Spleen (tissue), 11 donors: ENCODE measurements around the gene KCNQ1. TPM values are rescaled to one million over a fixed set of nuclear protein-coding genes. Genes with fewer than 3 reads are reported as not detected.

Source experiments
- DNase-seq: peaks from one replicate; pipeline ENCODE4 v3.0.0-alpha.2; 2020
- H3K27ac ChIP-seq, 8 donors: fragments of 200-600 bp; sonication (generic) in 7 of 8; 1 replicate in 4 of 8; 2 replicates in 4 of 8; pipeline versions ENCODE4 v1.5.0 to v1.8.0; 2016 to 2021; ENCODE audit warnings: inconsistent platforms in 4 of 8, mild to moderate bottlenecking in 4 of 8, moderate library complexity in 1 of 8
- H3K27me3 ChIP-seq, 7 donors: fragments of 200-600 bp; sonication (generic) in 6 of 7; replicated peaks in 1 of 7; 1 replicate in 4 of 7; 2 replicates in 3 of 7; pipeline versions ENCODE4 v1.5.0 to v1.8.0; 2016 to 2021; ENCODE audit warnings: inconsistent platforms in 3 of 7, mild to moderate bottlenecking in 1 of 7
- H3K36me3 ChIP-seq, 6 donors: fragments of 200-600 bp; sonication (generic) in 5 of 6; 1 replicate in 4 of 6; 2 replicates in 2 of 6; pipeline versions ENCODE4 v1.5.0 to v1.8.0; 2016 to 2021; ENCODE audit warnings: inconsistent platforms in 2 of 6
- H3K4me1 ChIP-seq, 6 donors: fragments of 200-600 bp; sonication (generic) in 5 of 6; 1 replicate in 3 of 6; 2 replicates in 3 of 6; pipeline versions ENCODE4 v1.5.0 to v1.8.0; 2016 to 2021; ENCODE audit warnings: inconsistent platforms in 3 of 6
- H3K4me3 ChIP-seq, 8 donors: fragments of 200-600 bp; sonication (generic) in 7 of 8; 1 replicate in 4 of 8; 2 replicates in 4 of 8; pipeline versions ENCODE4 v1.5.0 to v1.8.0; 2016 to 2021; ENCODE audit warnings: inconsistent platforms in 4 of 8, mild to moderate bottlenecking in 4 of 8, moderate library complexity in 2 of 8
- H3K9me3 ChIP-seq, 8 donors: fragments of 200-600 bp; sonication (generic) in 7 of 8; 1 replicate in 4 of 8; 2 replicates in 4 of 8; pipeline versions ENCODE4 v1.5.0 to v1.8.0; 2016 to 2021; ENCODE audit warnings: inconsistent platforms in 4 of 8
- CTCF ChIP-seq, 11 experiments: fragments of 200-600 bp in 7 of 11; fragments of 450-650 bp in 4 of 11; sonication (generic) in 4 of 11; IDR thresholded peaks in 8 of 11; conservative IDR thresholded peaks in 3 of 11; 1 replicate in 7 of 11; 2 replicates in 4 of 11; pipeline versions ENCODE4 v1.4.0 to v1.8.0; 2016 to 2021; ENCODE audit warnings: antibody characterized with exemption in 11 of 11, inconsistent platforms in 4 of 11, mild to moderate bottlenecking in 1 of 11
- POLR2A ChIP-seq, 3 donors: fragments of 450-650 bp; IDR thresholded peaks; one replicate each; pipeline ENCODE4 v1.5.1; 2017; ENCODE audit warnings: antibody characterized with exemption in 3 of 3, mild to moderate bottlenecking in 1 of 3
- POLR2AphosphoS5 ChIP-seq, 3 donors: sonication (generic); formaldehyde crosslinking; IDR thresholded peaks; one replicate each; pipeline ENCODE4 v1.5.1; 2017; ENCODE audit warnings: antibody characterized with exemption in 3 of 3
- WGBS, 5 donors: extraction: QIAGEN DNeasy Blood & Tissue Kit in 3 of 5; methylation state at CpG; one replicate each; pipeline versions ENCODE4 v1.1.5 to v1.1.7; 2013 to 2018; 5-methylcytosine and 5-hydroxymethylcytosine counted together
- intact Hi-C: fragments of 100-400 bp; cut with DNase I; formaldehyde crosslinking; loops from one replicate; pipeline ENCODE4 v1.15.0; 2023; ENCODE audit warnings: low total_unique reads
- polyA plus RNA-seq, 3 donors: library from polyadenylated mRNA; stranded (reverse); fragments of 200-250 nt; gene quantifications; one replicate each; pipeline ENCODE4 v1.2.1, GENCODE V29; 2013
- total RNA-seq, 7 donors: library from RNA; depleted of rRNA in 3 of 7; stranded (reverse); fragments of >200 nt in 3 of 7; fragmentation: NEBNext Ultra II Directional in 4 of 7; extraction: Animal tissue kit (Norgen Biotek cat#: 25700) in 4 of 7; gene quantifications; one replicate each; pipeline versions ENCODE4 v1.1.0 to v1.2.1, GENCODE V29; 2016 to 2021
- donor health status: healthy with polysubstance abuse.
- donor health status: DM: no; HTN: no; CAD: no; lungs with moderate emphysema.
- donor health status: DM: no; HTN: no; CAD: no.
- donor health status: Bipolar disorder and iron deficiency.
- donor health status: healthy.
- donor health status: DM: no; HTN: no; CAD: no.
- donor health status: DM: yes; HTN: yes; CAD: no.

KCNQ1 gene
- total and polyA plus RNA-seq, 10 donors = 3.3 to 21.6 (median 13.5) TPM

- H3K4me3 ChIP-seq = no peak overlapping the region
- H3K27ac ChIP-seq = no peak overlapping the region
- TF ChIP-seq POLR2A (IDR thresholded peaks at IDR 0.05) (no peak), POLR2AphosphoS5 (IDR thresholded peaks at IDR 0.05) (no peak), CTCF (IDR thresholded peaks at IDR 0.05 in 8 of 11, conservative IDR thresholded peaks at IDR 0.05 in 3 of 11) (no peak)
- H3K36me3 ChIP-seq = peaks cover 0 to 26% (median 0%) of the 10 kb centered on the region in 6 donors
- peaks cover 0 to 48% (median 35%) of the 10 kb centered on the region in 8 donors for H3K9me3 ChIP-seq
- H3K27me3 ChIP-seq = no peaks in the 10 kb centered on the region
- peaks cover 0 to 30% (median 19%) of the 10 kb centered on the region in 6 donors for H3K4me1 ChIP-seq
- intact Hi-C loops = no loop called here
- WGBS, 5 donors = 76 to 92% (median 89%) methylated on average over 3 to 5 of the region's 5 CpGs
- peak; percentile 41 for DNase-seq
Observed at GRCh38 chr11:2814751-2815150, 369.9 kb downstream of the KCNQ1 start.

DNA sequence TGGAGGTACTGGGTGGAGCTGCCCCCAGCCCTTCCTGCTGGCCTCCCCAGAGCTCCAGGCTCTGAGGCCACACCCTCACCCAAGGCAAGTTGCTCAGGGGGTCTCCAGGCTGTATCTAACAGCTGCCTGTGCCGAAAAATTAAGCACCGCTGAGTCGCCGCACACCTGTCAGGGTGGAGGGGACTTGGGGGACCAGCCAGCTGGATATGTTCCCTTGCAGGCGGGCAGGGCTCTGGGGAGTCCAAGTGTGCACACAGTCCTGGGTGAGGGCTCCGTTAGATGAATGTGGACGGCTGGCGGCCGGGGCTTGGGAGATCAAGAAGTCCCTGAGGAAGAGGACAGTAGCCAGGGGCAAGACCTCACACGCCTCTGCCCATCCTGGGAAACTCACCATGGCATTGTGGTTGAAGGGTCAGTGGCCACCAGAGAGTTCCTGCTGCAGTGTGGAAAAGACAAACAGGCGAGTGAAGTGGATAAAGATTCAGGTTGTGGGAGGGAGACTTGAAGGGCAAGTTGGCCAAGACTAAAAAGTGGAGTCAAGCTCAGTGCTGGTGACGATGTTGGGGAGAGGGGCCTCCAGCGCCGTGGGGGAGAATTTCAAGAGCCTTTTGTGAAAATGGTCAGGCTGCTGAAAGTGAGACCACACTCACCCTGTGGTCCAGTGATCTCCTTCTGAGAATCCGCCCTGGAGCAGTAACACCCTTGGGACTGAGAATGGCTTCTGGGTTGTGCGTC is 371.1 kb downstream of the KCNQ1 start:
- peak; percentile 62 for DNase-seq
- Histone ChIP-seq H3K27me3 (no peaks in the 10 kb centered on the region), H3K4me3 (no peak overlapping the region), H3K36me3 (peaks cover 0 to 26% (median 0%) of the 10 kb centered on the region in 6 donors), H3K9me3 (peaks cover 0 to 58% (median 37%) of the 10 kb centered on the region in 8 donors), H3K27ac (no peak overlapping the region), H3K4me1 (peaks cover 0 to 24% (median 19%) of the 10 kb centered on the region in 6 donors)
- 92 to 96% (median 96%) methylated on average over 14 to 16 of the region's 16 CpGs for WGBS, 5 donors
- intact Hi-C loops = no loop called here
- TF ChIP-seq CTCF (IDR thresholded peaks at IDR 0.05 in 8 of 11, conservative IDR thresholded peaks at IDR 0.05 in 3 of 11) = no peak
- TF ChIP-seq POLR2AphosphoS5 (IDR thresholded peaks at IDR 0.05) = no peak
- no peak for TF ChIP-seq POLR2A (IDR thresholded peaks at IDR 0.05)

DNA sequence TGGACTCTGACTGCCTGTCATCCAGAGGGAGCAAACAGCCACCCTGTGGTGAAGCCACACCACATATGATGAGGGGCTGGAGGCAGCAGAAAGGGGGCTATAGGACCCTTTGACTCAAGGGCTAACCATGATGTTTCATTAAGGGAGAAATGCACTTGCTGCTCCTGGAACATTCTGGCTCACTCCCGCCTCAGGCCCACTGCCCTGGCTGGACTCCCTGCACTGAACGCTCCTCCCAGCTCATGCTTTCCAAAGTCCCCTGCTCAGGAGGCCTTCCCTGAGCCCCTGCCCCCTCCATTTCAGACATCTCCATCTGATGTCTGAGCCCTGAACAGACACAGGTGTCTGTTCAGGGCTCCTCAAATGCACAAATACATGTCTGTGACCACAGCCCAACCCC is 371.7 kb downstream of the KCNQ1 start:
- no peak for TF ChIP-seq POLR2AphosphoS5 (IDR thresholded peaks at IDR 0.05)
- TF ChIP-seq POLR2A (IDR thresholded peaks at IDR 0.05) = no peak
- no peak for TF ChIP-seq CTCF (IDR thresholded peaks at IDR 0.05 in 8 of 11, conservative IDR thresholded peaks at IDR 0.05 in 3 of 11)

DNA sequence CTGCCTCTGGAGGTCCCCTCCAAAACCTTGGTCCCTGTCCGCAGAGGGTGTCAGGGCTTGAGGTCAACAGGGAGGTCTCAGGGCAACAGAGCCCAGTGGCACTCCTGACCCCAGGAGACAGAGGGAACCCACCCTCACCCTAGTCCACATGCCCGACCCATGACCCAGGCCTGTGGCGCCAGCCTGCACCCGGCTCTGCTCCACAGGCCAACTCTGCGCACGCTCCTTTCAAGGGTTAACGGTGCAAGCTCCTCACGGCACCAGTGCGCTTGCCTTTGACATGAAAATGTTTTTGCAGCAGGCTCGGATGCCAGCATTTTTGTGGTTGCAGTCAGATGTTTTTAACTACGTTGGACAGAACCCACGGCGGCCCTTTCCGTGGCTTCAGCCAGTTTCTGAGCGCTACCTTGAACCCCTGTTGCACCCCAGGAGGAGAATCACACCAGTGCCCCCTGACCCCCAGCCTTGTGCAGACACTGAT is 372.2 kb downstream of the KCNQ1 start:
- Histone ChIP-seq H3K27ac (no peak overlapping the region), H3K27me3 (no peaks in the 10 kb centered on the region), H3K36me3 (peaks cover 0 to 26% (median 0%) of the 10 kb centered on the region in 6 donors), H3K9me3 (peaks cover 0 to 67% (median 38%) of the 10 kb centered on the region in 8 donors), H3K4me1 (peaks cover 0 to 13% (median 9%) of the 10 kb centered on the region in 6 donors), H3K4me3 (no peak overlapping the region)
- no peak for TF ChIP-seq POLR2AphosphoS5 (IDR thresholded peaks at IDR 0.05)
- no peak for TF ChIP-seq CTCF (IDR thresholded peaks at IDR 0.05 in 8 of 11, conservative IDR thresholded peaks at IDR 0.05 in 3 of 11)
- no peak for TF ChIP-seq POLR2A (IDR thresholded peaks at IDR 0.05)
- 72 to 85% (median 83%) methylated on average over 14 to 15 of the region's 15 CpGs for WGBS, 5 donors
- intact Hi-C loops = no loop called here
- peak; percentile 44 for DNase-seq

More for the DNA sequence above, 371.7 kb downstream of the KCNQ1 start:
- Histone ChIP-seq H3K36me3 (peaks cover 0 to 26% (median 0%) of the 10 kb centered on the region in 6 donors), H3K4me3 (no peak overlapping the region), H3K4me1 (peaks cover 0 to 18% (median 14%) of the 10 kb centered on the region in 6 donors), H3K9me3 (peaks cover 0 to 64% (median 37%) of the 10 kb centered on the region in 8 donors), H3K27ac (no peak overlapping the region), H3K27me3 (no peaks in the 10 kb centered on the region)
- DNase-seq = peak; percentile 39
- 77 to 94% (median 90%) methylated on average over 2 of the region's 2 CpGs for WGBS, 5 donors
- intact Hi-C loops = no loop called here
